A673 (cell line): ENCODE results near the gene ZNF683. TPM values are rescaled to one million over a fixed set of nuclear protein-coding genes. Genes with fewer than 3 reads are reported as not detected.

Experiments
- BruUV-seq: library from RNA; stranded (reverse); fragments of 400-500 nt; replicated peaks from 2 replicates; lab custom pipeline; 2021; lab: Mats Ljungman, UMichigan
- CTCF ChIA-PET: fragments of 300-600 bp; sonication (Branson Sonifier 250); formaldehyde crosslinking; loops from one replicate; lab custom pipeline; 2022; ENCODE audit warnings: antibody characterized with exemption; lab: Charles Lee
- POLR2A ChIA-PET: fragments of 300-600 bp; sonication (Branson Sonifier 250); formaldehyde crosslinking; loops from one replicate; lab custom pipeline; 2022; ENCODE audit warnings: antibody characterized with exemption; ENCODE audit not compliant: low non-redundant PET; lab: Charles Lee
- DNase-seq: peaks from one replicate; pipeline ENCODE4 v3.0.0-alpha.2; 2015; ENCODE audit warnings: low spot score
- H3K27ac ChIP-seq: fragments of 200-600 bp; sonication (generic); 2 replicates; pipeline ENCODE4 v1.5.1; 2016; ENCODE audit warnings: mixed run types, low read depth, mild to moderate bottlenecking, mixed read lengths, antibody characterized with exemption, low read length; ENCODE audit not compliant: poor library complexity, severe bottlenecking
- H3K27me3 ChIP-seq: fragments of 200-600 bp; sonication (generic); replicated peaks from 2 replicates; pipeline ENCODE4 v1.6.1; 2017; ENCODE audit warnings: mixed run types, low read depth, mild to moderate bottlenecking, mixed read lengths, antibody characterized with exemption, low read length; ENCODE audit not compliant: insufficient read depth, poor library complexity
- H3K36me3 ChIP-seq: fragments of 200-600 bp; sonication (generic); 2 replicates; pipeline ENCODE4 v1.6.1; 2016; ENCODE audit warnings: mixed run types, mild to moderate bottlenecking, mixed read lengths, antibody characterized with exemption, low read length; ENCODE audit not compliant: insufficient read depth, poor library complexity, severe bottlenecking
- H3K4me1 ChIP-seq: fragments of 200-600 bp; sonication (generic); 2 replicates; pipeline ENCODE4 v1.6.1; 2017; ENCODE audit warnings: mixed run types, mild to moderate bottlenecking, mixed read lengths, antibody characterized with exemption, low read length; ENCODE audit not compliant: insufficient read depth, poor library complexity, severe bottlenecking
- H3K4me3 ChIP-seq: fragments of 200-600 bp; sonication (generic); 2 replicates; pipeline ENCODE4 v1.5.1; 2016; ENCODE audit warnings: low read depth, mixed run types, mild to moderate bottlenecking, mixed read lengths, low read length; ENCODE audit not compliant: poor library complexity, severe bottlenecking
- H3K9me3 ChIP-seq: fragments of 200-600 bp; sonication (generic); 2 replicates; pipeline ENCODE4 v1.6.1; 2016; ENCODE audit warnings: mixed run types, low read depth, mild to moderate bottlenecking, mixed read lengths, antibody characterized with exemption, low read length; ENCODE audit not compliant: poor library complexity, severe bottlenecking
- EZH2 ChIP-seq: fragments of 200-600 bp; sonication (generic); IDR thresholded peaks from 2 replicates; pipeline ENCODE4 v1.6.1; 2017; ENCODE audit warnings: borderline replicate concordance, low read depth, mild to moderate bottlenecking, mixed read lengths, antibody characterized with exemption, low read length; ENCODE audit not compliant: poor library complexity, severe bottlenecking
- intact Hi-C: fragments of 100-400 bp; cut with micrococcal nuclease; formaldehyde crosslinking; loops from one replicate; pipeline ENCODE4 v1.10.0; 2022; ENCODE audit not compliant: unreplicated experiment
- total RNA-seq: library from RNA; stranded (reverse); gene quantifications from 2 replicates; pipeline ENCODE4 v1.2.3, GENCODE V29; 2021
- TF ChIP-seq, protein P1 (sequence below): fragments of 300-800, 200-600 bp; sonication (generic); conservative IDR thresholded peaks from 2 replicates; pipeline ENCODE4 v1.5.1; 2017; ENCODE audit warnings: low read depth, mild to moderate bottlenecking, antibody characterized with exemption, low read length, moderate library complexity, mixed read lengths

The ZNF683 gene
- total RNA-seq, 1 experiment from 2014 or later, result not detected

DNA sequence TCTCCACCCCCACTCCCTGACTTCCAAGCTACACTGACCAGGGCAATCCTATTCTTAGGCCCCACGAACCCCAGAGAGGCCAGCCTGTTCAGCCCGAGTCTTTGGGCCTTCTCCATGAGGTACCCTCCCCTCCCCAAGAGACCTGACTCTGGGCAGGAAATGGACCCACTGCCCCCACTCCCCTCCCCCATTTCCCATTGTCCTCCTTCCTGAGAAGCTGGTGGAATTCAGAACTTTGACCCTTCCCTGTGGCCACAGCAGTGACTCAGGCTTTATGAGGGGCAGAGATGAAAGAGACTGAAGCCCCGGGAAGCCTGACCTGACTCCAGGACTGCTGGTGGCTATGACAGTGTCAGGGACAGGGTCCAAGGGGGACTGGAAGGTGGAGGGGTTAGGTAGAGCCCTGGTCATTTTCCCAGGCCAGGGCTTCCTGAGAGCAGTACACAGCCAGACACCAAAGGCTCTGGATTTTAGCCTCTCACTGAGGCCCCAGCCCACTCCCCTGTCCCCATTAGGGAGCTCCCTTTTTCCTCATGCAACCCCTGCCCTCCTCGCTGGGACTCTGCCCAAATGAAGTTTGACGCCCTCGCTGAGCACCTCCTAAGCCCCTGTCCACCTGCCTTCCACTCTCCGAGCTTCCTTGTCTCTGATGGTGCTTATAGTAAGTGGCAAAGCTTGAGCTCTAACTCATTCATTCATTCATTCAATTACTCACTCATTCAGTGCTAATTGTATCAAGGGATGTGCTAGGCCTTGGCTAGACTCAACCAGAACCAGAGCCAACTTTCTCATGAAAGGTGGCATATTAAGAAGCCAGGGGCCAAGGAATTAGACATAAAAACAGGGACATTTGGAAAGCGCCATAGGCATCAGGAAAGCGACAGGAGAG is 21.6 kb downstream of the ZNF683 start:
- BruUV-seq, result no TSS peak
- DNase-seq, result no peak
- Histone ChIP-seq H3K4me1 (no peaks in the 10 kb centered on the region), H3K9me3 (no peaks in the 10 kb centered on the region), H3K27ac (no peak overlapping the region), H3K27me3 (no peaks in the 10 kb centered on the region), H3K36me3 (no peaks in the 10 kb centered on the region), H3K4me3 (no peak overlapping the region)
- intact Hi-C loops, result no loop called here
- no peak for TF ChIP-seq EZH2
- TF ChIP-seq, protein P1, sequence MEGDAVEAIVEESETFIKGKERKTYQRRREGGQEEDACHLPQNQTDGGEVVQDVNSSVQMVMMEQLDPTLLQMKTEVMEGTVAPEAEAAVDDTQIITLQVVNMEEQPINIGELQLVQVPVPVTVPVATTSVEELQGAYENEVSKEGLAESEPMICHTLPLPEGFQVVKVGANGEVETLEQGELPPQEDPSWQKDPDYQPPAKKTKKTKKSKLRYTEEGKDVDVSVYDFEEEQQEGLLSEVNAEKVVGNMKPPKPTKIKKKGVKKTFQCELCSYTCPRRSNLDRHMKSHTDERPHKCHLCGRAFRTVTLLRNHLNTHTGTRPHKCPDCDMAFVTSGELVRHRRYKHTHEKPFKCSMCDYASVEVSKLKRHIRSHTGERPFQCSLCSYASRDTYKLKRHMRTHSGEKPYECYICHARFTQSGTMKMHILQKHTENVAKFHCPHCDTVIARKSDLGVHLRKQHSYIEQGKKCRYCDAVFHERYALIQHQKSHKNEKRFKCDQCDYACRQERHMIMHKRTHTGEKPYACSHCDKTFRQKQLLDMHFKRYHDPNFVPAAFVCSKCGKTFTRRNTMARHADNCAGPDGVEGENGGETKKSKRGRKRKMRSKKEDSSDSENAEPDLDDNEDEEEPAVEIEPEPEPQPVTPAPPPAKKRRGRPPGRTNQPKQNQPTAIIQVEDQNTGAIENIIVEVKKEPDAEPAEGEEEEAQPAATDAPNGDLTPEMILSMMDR, result no peak
- ChIA-PET POLR2A (no interaction called here), CTCF (interaction anchor here (0.7 kb wide), 1 partner anchor 66 kb away, joined by 3 read pairs; no protein-coding TSS in a partner anchor)

DNA sequence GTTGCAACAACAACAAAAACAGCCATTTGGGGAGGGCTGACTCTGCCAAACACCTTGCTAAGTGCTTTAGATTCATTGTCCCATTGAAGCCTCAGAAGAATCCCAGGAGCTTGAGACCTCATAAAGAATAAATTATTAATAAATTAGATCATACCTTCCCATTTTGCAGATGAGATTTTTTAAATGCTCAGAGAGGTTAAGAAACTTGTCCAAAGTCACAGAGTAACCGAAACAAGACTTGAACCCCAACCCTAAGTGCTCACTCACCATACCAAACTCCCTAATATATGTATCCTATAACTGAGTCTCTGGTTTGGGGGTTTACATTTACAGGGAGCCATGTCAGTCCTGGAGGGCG is 22.2 kb downstream of the ZNF683 start:
- Histone ChIP-seq H3K27ac (no peak overlapping the region), H3K27me3 (no peaks in the 10 kb centered on the region), H3K36me3 (no peaks in the 10 kb centered on the region), H3K4me1 (no peaks in the 10 kb centered on the region), H3K4me3 (no peak overlapping the region), H3K9me3 (no peaks in the 10 kb centered on the region)
- no peak for DNase-seq
- intact Hi-C loops, result no loop called here
- CTCF ChIA-PET, result interaction anchor here (0.6 kb wide), 1 partner anchor 20 kb away, joined by 5 read pairs; no protein-coding TSS in a partner anchor
- no TSS peak for BruUV-seq
- TF ChIP-seq EZH2, result no peak
- TF ChIP-seq, protein P1, result no peak
- POLR2A ChIA-PET, result no interaction called here

DNA sequence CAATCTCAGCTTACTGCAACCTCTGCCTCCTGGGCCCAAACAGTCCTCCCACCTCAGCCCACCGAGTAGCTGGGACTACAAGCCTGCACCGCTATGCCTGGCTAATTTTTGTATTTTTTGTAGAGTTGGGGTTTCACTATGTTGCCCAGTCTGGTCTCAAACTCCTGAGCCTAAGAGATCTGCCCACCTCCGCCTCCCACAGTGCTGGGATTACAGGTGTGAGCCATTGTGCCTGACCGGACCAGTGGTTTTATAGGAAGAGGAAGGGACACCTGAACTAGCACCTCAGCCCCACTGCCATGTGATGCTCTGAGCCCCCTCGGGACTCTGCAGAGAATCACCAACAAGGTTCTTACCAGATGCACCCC is 22.7 kb downstream of the ZNF683 start:
- Histone ChIP-seq H3K4me3 (no peak overlapping the region), H3K9me3 (no peaks in the 10 kb centered on the region), H3K4me1 (no peaks in the 10 kb centered on the region), H3K27ac (no peak overlapping the region), H3K27me3 (no peaks in the 10 kb centered on the region), H3K36me3 (no peaks in the 10 kb centered on the region)
- no TSS peak for BruUV-seq
- intact Hi-C loops, result no loop called here
- DNase-seq, result no peak
- TF ChIP-seq, protein P1, result no peak
- no peak for TF ChIP-seq EZH2
- ChIA-PET CTCF (interaction anchor here (0.6 kb wide), 1 partner anchor 20 kb away, joined by 5 read pairs; no protein-coding TSS in a partner anchor), POLR2A (no interaction called here)
